Dedifferentiated amniotic fluid mesenchymal stem cell (primary cell): ENCODE results near the gene TSSK6.
A peak's percentile ranks its signal among the peaks of the same experiment; 100 is the strongest.

Experiments
- DNase-seq: peaks from one replicate; pipeline ENCODE4 v3.0.0-alpha.2; 2016; ENCODE audit errors: extremely low spot score

The TSSK6 gene

DNA sequence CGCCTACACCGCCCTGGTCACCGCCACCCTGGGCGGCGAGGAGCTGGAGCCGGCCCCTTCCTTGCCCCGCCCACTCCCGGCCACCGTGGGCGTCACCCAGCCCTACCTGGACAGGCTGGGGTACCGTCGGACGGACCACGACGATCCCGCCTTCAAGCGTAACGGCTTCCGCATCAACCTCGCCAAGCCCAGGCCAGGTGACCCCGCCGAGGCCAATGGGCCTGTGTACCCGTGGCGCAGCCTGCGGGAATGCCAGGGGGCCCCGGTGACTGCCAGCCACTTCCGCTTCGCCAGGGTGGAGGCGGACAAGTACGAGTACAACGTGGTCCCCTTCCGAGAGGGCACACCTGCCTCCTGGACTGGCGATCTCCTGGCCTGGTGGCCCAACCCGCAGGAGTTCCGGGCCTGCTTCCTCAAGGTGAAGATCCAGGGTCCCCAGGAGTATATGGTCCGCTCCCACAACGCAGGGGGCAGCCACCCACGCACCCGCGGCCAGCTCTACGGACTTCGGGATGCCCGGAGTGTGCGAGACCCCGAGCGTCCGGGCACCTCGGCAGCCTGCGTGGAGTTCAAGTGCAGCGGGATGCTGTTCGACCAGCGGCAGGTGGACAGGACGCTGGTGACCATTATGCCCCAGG is 29.7 kb upstream of the TSSK6 start:
- no peak for DNase-seq

DNA sequence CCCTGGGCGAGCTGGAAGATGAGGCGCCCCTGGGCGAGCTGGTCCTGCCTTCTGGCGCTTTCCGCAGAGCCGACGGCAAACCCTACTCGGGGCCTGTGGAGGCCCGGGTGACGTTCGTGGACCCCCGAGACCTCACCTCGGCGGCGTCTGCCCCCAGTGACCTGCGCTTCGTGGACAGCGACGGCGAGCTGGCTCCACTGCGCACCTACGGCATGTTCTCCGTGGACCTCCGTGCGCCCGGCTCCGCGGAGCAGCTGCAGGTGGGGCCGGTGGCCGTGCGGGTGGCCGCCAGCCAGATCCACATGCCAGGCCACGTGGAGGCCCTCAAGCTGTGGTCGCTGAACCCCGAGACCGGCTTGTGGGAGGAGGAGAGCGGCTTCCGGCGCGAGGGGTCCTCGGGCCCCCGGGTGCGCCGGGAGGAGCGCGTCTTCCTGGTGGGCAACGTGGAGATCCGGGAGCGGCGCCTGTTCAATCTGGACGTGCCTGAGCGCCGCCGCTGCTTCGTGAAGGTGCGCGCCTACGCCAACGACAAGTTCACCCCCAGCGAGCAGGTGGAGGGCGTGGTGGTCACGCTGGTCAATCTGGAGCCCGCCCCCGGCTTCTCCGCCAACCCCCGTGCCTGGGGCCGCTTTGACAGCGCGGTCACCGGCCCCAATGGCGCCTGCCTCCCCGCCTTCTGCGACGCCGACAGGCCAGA is 29.1 kb upstream of the TSSK6 start:
- no peak for DNase-seq

DNA sequence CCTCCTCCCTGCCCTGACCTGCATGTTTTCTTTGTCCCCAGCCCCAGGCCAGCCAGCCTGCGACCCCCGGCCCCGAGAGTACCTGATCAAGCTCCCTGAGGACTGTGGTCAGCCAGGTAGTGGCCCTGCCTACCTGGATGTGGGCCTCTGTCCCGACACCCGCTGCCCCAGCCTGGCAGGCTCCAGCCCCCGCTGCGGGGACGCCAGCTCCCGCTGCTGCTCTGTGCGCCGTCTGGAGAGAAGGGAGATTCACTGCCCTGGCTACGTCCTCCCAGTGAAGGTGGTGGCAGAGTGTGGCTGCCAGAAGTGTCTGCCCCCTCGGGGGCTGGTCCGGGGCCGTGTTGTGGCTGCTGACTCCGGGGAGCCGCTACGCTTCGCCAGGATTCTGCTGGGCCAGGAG is 28.3 kb upstream of the TSSK6 start:
- no peak for DNase-seq

DNA sequence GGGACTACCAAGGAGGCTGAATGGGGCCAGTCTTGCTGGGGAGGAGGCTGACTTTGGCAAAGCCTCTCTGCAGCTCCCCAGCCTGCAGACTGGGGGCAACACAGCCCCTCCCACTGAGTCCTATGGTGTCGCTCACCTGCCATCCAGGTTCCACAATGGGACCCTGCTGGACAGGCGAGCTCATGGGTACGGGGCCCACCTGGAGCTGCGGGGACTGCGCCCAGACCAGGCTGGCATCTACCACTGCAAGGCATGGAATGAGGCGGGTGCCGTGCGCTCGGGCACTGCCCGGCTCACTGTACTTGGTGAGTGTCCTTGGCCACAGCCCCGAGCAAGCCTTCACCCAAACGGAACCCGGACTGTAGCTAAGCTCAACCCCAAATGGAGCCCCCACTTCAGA is 27.8 kb upstream of the TSSK6 start:
- no peak for DNase-seq

DNA sequence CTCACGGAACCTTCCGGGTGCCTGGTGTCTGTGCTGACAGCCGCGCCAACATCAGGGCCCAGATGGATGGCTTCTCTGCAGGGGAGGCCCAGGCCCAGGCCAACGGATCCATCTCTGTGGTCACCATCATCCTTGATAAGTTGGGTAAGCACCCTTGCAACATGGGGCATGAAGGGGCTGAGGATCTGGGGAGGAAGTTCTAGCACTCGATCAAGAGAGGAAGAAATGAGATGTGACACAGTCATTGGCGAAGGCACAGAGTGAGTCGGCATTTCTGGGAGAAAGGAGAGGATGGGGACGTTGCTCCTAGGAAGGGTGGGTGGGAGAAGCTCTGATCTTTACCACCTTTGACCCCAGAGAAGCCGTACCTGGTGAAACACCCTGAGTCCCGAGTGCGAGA is 27.2 kb upstream of the TSSK6 start:
- no peak for DNase-seq

DNA sequence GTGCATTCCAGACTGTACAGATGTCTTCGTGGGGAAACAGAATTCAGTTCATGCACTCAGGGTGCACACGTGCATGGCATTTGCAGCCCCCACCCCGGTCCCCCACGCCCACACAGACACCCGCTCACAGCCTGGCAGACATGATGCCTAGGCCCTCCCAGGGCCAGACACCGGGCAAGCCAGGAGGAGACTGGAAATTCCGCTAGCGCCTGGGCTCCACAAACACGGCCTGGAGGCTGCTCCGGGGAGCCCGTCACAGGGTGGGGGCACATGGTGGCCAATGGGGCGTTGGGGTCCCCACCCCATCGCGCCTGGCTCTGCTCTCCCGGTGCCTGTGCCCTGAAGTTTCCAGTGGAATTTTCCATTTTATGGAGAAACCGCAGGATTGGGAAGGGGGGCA is 26.3 kb upstream of the TSSK6 start:
- no peak for DNase-seq

DNA sequence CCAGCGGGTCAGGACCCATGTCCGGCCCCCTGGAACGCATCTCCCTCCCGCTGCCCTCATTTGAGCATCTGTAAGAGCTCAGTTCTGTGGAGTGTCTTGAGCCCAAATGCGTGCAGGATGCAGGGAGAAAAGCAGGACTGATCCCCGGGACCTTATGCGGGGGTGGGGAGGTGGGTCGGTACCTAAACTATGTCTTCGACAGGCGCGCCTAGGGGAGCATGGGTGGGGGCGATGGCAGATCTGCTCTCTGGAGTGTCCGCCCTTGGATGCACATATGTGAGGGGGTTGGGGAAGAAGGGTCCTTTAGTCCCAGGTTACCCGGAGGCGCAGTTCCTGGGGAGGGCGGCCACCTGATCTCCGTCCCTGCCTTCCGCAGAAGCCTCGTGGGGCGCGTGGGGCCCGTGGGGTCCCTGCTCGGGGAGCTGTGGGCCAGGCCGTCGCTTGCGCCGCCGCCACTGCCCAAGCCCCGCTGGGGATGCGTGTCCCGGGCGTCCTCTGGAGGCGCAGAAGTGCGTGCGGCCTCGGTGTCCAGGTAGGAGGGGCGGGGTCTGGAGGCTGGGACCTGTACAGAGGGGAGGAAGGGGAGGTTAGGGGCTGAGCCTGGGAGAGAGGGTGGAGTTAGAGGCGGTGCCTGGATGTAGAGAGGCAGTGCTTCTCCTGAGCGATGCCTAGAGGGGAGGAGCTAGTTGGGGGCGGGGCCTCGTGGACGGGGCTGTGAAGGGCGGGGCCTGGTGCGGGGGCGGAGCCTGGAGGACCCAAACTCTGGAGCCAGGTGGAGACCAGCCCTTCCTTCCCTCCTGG is 25.6 kb upstream of the TSSK6 start:
- DNase-seq = no peak

DNA sequence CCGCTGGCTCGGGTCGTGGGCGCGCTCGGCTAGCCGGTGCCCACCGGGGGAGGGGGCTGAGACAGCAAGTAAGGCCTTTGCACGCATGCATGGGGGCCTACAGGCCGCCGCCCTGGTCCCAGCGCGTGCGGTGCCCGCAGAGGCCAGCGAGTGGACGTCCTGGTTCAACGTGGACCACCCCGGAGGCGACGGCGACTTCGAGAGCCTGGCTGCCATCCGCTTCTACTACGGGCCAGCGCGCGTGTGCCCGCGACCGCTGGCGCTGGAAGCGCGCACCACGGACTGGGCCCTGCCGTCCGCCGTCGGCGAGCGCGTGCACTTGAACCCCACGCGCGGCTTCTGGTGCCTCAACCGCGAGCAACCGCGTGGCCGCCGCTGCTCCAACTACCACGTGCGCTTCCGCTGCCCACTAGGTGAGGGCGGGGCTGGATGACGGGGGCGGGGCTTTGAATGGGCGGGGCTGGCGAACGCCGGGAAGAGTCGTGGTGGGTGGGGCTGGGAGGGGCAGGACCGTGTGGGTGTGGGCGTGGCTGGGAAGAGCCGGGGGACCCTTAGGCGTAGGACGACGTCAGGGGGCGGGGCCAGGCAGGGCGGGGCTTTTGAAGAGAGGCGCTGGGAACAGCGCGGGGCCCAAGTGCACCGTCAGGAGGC is 24.8 kb upstream of the TSSK6 start:
- no peak for DNase-seq

DNA sequence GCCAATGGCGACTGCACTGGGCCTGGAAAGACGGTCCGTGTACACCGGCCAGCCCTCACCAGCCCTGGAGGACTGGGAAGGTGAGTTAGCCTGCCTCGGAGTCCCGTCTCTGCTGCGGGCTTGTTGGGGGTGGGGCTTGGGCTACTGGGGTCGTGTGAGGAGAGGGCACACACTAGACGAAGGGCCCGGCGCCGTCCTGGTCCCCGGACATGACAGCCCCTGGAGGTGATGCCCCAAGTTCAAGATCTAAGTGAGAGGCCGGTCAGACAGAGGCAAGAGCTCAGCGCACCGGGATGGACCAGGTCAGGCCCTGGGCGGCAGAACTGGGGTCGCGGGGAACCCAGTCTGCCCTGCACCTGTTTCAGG is 24.3 kb upstream of the TSSK6 start:
- DNase-seq = no peak

DNA sequence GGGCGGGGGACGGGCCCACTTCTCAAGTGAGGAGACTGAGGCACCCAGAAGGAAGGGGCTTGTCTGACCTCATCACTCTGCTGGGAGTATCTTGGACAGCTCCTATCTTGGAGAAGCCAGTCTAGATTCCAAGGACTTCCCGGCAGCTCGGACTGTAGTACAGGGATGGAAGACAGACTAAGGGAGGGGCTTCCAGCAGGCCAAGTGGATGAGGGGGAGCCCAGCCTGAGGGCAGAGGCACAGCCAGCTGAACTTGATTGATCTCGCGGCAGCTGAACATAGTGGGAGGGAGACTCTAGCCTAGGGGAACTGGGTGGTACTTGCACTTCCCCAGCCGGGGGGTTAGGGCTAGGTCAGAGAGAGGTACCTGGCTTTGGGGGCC is 23.4 kb upstream of the TSSK6 start:
- DNase-seq = no peak

DNA sequence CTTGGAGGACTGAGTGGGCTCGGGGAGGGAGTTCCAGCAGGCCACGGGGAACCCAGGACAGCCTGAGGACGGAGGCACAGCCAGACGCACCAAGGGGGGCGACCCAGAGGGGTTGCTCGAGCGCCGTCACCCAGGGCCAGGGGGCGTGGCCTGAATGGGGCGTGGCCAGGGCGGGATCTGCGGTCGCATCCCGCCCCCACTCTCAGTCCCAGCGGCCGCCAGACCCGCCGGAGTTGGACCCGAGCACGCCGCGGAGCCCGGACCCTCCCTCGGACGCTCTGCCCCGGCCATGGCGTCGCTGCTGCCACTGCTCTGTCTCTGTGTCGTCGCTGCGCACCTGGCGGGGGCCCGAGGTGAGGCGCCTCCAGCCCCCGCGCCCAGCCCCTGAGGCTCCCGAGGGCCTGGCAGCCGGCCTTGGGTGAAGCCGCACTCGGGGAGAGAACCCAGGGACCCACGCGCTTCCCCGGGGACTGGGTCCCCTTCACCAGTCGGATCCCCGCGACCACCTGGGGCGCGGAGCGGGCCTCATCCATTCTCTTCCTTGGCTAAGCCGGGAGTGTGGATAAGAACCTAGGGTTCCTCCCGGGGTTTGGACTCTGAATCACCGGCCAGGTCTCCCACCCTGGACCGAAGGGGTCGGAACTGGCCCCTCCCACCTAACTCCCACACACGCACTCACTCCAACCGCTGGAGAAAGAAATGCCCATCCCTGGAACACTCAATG is 22.9 kb upstream of the TSSK6 start, which contains the start of gene CILP2:
TSS of gene CILP2 (plus strand) at position 205 of the 724 bp plus-strand sequence. CDS start at position 290, 85 bp downstream.
- DNase-seq = no peak

DNA sequence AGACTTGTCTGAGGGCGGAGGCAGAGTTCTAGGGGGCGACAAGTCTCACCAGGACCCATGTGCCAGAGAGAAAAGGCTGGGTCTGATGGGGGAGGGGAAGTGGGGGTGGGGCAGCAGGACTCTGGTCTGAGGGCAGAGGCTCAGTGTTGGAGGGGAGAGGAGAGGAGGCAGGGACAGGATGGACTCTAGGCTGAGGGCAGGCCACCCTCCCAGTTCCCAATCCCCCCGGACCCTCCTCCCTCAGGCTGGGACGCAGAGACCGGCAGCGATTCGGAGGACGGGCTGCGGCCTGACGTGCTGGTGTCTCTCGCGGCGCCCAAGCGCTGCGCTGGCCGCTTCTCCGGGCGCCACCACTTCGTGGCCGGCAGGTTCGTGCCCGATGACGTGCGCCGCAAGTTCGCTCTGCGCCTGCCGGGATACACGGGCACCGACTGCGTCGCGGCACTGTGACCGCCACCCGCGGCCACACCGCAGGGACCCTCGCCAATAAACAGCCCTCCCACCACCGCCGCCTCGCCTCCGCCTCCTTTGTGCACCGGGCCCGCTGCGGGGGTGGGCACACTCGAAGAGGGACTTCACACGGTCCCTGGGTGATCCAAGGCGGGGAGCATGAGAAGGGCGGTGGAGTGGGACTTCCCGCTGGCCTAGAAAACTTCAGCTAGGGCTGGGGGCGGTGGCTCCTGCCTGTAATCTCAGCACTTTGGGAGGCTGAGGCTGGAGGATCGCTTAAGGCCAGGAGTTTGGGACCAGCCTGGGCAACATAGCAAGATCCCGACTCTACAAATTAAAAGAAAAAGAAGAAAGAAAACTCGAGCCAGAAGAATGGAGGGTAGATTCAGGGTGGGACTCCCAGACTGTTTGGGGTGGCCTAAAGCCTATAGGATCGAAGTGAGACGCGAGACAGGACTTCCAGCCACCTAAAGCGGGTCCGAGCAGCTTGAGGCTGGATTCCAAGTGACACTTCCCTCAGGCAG is 22.0 kb upstream of the TSSK6 start:
- DNase-seq = no peak

DNA sequence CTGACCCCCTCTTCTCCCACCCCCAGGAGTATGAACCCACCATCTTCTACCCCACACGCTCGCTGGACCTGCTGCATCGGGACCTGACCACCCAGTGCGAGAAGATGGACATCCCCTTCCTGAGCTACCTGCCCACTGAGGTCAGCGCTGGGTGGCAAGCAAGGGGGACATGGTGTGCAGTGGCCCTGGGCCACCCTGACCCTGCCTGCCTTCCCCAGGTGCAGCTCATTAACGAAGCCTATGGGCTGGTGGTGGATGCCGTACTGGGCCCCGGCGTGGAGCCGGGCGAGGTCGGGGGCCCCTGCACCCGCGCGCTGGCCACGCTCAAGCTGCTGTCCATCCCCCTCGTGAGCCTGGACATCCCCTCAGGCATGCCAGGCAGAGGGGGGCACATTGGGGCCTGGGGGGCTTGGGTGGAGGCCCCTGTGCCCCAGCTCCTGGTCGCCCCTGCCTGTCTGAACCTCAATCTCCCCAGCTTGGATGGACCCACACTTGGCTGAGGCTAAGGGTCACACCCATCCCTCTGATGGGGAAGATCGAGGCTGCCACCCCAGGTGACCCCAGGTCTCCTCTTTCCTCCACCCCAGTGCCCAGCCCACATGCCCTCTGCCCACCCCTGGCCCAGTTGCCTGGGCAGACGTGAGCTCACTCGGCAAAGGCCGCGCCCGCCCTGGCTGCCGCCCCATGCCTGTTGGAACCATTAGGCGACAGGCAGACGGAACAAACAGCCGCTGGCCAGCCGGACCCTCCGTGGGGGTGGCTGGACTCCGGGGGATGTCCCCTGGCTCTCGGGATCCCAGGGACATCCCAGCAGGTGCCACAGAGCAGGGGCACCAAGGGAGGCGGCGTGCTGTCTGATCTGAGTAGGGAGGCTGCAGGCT is 20.2 kb upstream of the TSSK6 start:
- no peak for DNase-seq

DNA sequence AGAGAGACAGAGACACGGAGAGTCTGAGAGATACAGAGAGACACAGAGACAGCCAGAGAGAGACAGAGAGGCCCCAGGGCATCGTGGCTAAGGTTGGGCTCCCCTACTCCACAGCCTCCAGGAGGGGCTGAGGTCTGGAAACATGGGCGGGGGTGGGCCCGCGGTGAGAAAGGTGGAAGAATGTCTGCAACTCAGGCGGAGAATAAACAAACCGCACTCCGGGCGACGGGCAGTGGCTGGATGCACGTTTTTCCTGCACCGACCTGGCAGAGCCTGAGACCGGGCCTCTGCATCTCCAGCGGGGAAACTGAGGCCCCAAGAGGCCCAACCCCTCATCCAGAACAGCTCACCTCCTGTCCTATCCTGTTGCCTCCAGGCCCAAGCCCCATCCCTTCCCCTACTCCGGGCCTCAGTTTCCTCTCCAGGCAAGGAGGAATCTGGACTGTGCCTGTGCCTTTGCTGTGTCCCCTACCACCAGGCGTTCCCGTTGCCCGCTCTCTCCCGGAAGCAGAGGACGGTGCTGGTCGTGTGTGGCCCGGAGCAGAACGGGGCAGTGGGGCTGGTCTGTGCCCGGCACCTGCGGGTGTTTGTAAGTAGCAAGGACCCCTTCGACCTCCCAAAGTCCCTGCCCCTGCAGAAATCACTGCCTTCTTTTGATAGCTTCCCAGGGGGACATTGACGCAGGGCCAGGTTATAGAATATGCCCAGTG is 19.4 kb upstream of the TSSK6 start:
- no peak for DNase-seq

DNA sequence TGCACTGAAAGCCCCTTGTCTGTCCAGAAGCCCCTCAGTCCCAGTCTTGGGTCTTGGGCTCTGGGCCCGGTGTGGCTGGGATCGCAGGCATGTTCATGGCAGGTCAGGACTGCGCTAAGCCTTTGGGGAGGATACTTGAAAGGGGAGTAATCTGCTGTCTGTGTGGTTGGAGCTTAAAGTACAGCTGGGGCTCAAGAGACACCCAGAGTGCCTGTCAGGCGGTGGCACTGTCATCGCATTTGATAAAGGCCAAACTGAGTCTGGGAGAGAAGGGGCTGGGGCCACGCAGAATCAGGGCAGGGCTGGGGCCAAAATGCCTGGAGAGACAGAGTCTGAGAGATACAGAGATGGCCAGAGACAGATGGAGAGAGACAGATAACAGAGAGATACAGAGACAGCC is 18.5 kb upstream of the TSSK6 start:
- no peak for DNase-seq

DNA sequence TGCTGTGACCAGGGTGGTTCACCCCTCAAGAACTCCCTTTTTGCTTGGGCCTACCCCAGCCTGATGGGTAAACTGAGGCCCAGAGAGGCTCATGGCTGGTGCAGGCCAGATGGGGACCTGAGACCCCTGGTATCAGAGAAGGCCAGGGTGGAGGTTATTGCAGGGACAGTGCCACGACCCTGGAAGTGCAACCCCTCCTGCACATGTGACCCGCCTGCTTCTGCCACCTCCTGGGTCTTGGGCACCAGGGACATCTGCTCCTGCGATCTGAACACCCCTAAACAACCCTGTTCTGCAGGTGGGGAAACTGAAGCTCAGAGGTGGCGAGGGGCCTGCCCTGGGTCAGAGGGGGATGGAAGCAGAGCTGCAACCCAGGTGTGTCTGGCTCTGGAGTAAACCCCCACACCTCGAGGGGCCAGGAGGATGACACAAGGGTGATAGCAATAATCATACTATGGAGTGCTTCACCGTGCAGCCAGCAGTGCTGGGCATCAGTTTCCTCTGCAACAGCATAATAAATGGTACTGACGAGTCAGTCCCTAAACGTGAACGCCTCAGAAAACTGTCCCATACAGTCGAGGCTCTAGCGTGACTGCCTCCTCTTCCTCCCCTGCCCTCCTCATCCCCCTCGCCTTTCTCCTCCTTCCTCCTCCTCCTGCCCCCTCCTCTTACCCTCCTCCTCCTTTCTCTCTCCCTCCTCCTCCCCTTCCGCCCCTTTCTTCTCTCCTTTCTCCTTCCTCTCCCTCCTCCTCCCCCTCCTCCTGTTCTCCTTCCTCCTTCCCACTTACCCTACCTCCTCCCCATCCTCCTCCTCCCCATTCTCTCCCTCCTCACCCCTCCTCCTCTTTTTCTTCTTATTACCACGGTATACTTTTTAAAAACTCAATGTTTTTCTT is 17.7 kb upstream of the TSSK6 start:
- DNase-seq = no peak

DNA sequence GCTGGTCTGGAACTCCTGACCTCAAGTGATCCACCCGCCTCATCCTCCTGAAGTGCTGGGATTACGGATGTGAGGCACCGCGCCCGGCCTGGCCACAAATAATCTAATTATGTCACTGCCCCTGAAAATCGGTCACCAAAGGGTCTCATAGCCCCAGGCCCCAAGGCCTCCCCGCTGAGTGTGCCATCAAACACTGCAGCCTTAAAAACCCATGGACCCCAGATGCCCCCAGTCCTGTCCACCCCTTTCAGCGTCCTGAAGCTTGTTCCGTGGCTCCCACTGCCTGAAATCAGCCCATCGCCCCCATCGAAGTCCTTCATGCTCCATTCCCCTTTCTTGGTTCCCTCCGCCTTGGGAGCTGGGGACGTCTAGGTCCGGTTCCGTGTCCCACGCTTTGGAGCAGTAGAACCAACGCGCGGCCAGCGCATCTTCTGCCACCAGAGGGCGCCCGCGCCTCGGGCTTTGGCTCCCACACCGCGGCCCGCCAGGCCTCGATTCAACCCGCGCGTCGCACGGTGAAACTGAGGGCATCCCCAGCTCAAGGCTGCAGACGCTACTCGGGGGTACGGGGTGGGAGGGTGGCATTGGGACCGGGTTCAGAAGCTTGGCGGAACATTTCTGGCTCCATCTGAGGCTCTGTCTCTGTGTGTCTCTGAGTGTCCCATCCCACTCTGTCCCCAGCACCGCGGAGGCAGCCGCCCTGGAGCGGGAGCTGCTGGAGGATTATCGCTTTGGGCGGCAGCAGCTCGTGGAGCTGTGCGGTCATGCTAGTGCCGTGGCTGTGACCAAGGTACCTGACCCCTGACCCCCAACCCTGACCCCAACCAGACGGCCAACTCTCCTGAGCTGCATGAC is 16.8 kb upstream of the TSSK6 start:
- DNase-seq = peak; percentile 40
